Adrenal gland (tissue), 12 donors: ENCODE results near the gene RNF40. TPM values are rescaled to one million over a fixed set of nuclear protein-coding genes. Genes with fewer than 3 reads are reported as not detected.
"Not testable (repeated sequence)": the region's sequence is repeated elsewhere in the genome, so short reads cannot be mapped to it uniquely, and the experiment has no call there.

Experiments
- DNase-seq, 7 donors: peaks; one replicate each; pipeline ENCODE4 v3.0.0-alpha.2; 2019 to 2020
- H3K27ac ChIP-seq, 5 donors: fragments of 200-600 bp; sonication (generic) in 4 of 5; 1 replicate in 3 of 5; 2 replicates in 2 of 5; pipeline versions ENCODE4 v1.5.1 to v1.8.0; 2016 to 2020; ENCODE audit warnings: mild to moderate bottlenecking in 1 of 5
- H3K27me3 ChIP-seq: fragments of 200-600 bp; 2 replicates; pipeline ENCODE4 v1.8.0; 2021
- H3K36me3 ChIP-seq, 2 donors: fragments of 200-600 bp; replicated peaks in 1 of 2; 1 replicate in 1 of 2; 2 replicates in 1 of 2; pipeline versions ENCODE4 v1.5.1 to v1.8.0; 2018 to 2022
- H3K4me1 ChIP-seq, 2 donors: fragments of 200-600 bp; replicated peaks in 1 of 2; 1 replicate in 1 of 2; 2 replicates in 1 of 2; pipeline versions ENCODE4 v1.5.1 to v1.8.0; 2018 to 2021
- H3K4me3 ChIP-seq, 4 donors: fragments of 200-600 bp; sonication (generic) in 3 of 4; one replicate each; pipeline ENCODE4 v1.5.1; 2016 to 2018
- H3K9me3 ChIP-seq, 3 donors: fragments of 200-600 bp; sonication (generic) in 1 of 3; replicated peaks in 1 of 3; 1 replicate in 2 of 3; 2 replicates in 1 of 3; pipeline versions ENCODE4 v1.5.1 to v1.8.0; 2016 to 2021
- CTCF ChIP-seq, 6 experiments: fragments of 450-650 bp in 4 of 6; fragments of 200-600 bp in 2 of 6; sonication (generic) in 1 of 6; IDR thresholded peaks; 1 replicate in 5 of 6; 2 replicates in 1 of 6; pipeline versions ENCODE4 v1.5.1 to v1.8.0; 2016 to 2021; ENCODE audit warnings: antibody characterized with exemption in 6 of 6, mild to moderate bottlenecking in 2 of 6, moderate library complexity in 1 of 6
- POLR2A ChIP-seq, 2 donors: fragments of 450-650 bp; IDR thresholded peaks; one replicate each; pipeline ENCODE4 v1.6.1; 2017; ENCODE audit warnings: antibody characterized with exemption in 2 of 2, mild to moderate bottlenecking in 2 of 2, moderate library complexity in 1 of 2
- WGBS, 4 donors: extraction: QIAGEN DNeasy Blood & Tissue Kit in 2 of 4; methylation state at CpG; one replicate each; pipeline versions ENCODE4 v1.1.5 to v1.1.7; 2013 to 2017; 5-methylcytosine and 5-hydroxymethylcytosine counted together
- intact Hi-C, 2 donors: fragments of 100-400 bp; cut with DNase I; formaldehyde crosslinking; loops; one replicate each; pipeline versions ENCODE4 v1.14.1 to v1.15.0; 2022 to 2023
- polyA plus RNA-seq, 3 donors: library from polyadenylated mRNA; stranded (reverse); fragments of 200-250 nt in 2 of 3; fragments of 350-450 nt in 1 of 3; fragmentation: Illumina TruSeq in 1 of 3; extraction: RNeasy Lipid Tissue Mini Kit (QIAGEN cat#74804) in 1 of 3; gene quantifications; one replicate each; pipeline ENCODE4 v1.2.3, GENCODE V29; 2013 to 2014
- small RNA-seq, 2 donors: library from RNA; depleted of rRNA; stranded (forward); fragments of <200 nt; gene quantifications; one replicate each; pipeline ENCODE3, GENCODE V24; 2016
- total RNA-seq, 9 donors: library from RNA; depleted of rRNA in 4 of 9; stranded (reverse); fragments of >200 nt in 4 of 9; fragments of 120-200 nt in 1 of 9; fragmentation: NEBNext Ultra II Directional in 1 of 9; extraction: Animal tissue kit (Norgen Biotek cat#: 25700) in 1 of 9; gene quantifications; one replicate each; pipeline versions ENCODE4 v1.1.0 to v1.2.4, GENCODE V29; 2013 to 2023
- donor health status: healthy with polysubstance abuse.
- donor health status: Bipolar disorder and iron deficiency.
- donor health status: DM: yes; HTN: yes; CAD: no.
- donor health status: DM: no; HTN: no; CAD: no.
- donor health status: DM: no; HTN: no; CAD: no.
- donor health status: DM: yes; HTN: yes; CAD: no.

RNF40 gene
- total and polyA plus RNA-seq, 12 donors = 86.9 to 164 (median 114) TPM

- Histone ChIP-seq H3K4me3 (no peak overlapping the region), H3K27me3 (no peaks in the 10 kb centered on the region), H3K9me3 (no peaks in the 10 kb centered on the region), H3K4me1 (no peaks in the 10 kb centered on the region), H3K36me3 (no peaks in the 10 kb centered on the region), H3K27ac (no peak overlapping the region)
- no peak for DNase-seq
- no peak for TF ChIP-seq CTCF (IDR thresholded peaks at IDR 0.05)
- no peak for TF ChIP-seq POLR2A (IDR thresholded peaks at IDR 0.05)
- intact Hi-C loops = no loop called here
- 66 to 90% (median 82%) methylated on average over 8 to 34 of the region's 34 CpGs for WGBS, 4 donors
These were observed 58.9 kb downstream of the RNF40 start for GRCh38 chr16:30820952-30821421.

- DNase-seq, H3K36me3 ChIP-seq, H3K9me3 ChIP-seq, H3K4me1 ChIP-seq, intact Hi-C loops, H3K27ac ChIP-seq, H3K27me3 ChIP-seq, H3K4me3 ChIP-seq: not testable (repeated sequence)
- 82 to 92% (median 86%) methylated on average over 7 to 9 of the region's 9 CpGs for WGBS, 4 donors
These were observed 59.3 kb downstream of the RNF40 start for GRCh38 chr16:30821441-30821840.

GRCh38 chr16:30821891-30822290 lies 59.8 kb downstream of the RNF40 start:
- intact Hi-C loops = no loop called here
- no peak overlapping the region for H3K27ac ChIP-seq
- no peaks in the 10 kb centered on the region for H3K4me1 ChIP-seq
- TF ChIP-seq CTCF (IDR thresholded peaks at IDR 0.05) (no peak), POLR2A (IDR thresholded peaks at IDR 0.05) (no peak)
- DNase-seq = no peak
- H3K9me3 ChIP-seq = no peaks in the 10 kb centered on the region
- H3K36me3 ChIP-seq = no peaks in the 10 kb centered on the region
- no peaks in the 10 kb centered on the region for H3K27me3 ChIP-seq
- WGBS, 4 donors = 83 to 94% (median 88%) methylated on average over 16 to 17 of the region's 17 CpGs
- H3K4me3 ChIP-seq = no peak overlapping the region

Small RNA genes within 50 kb of the gene (small RNA-seq; reads per million reads assigned to genes)
- 0 reads per million in 2 donors for gene RF00017

Other genes with a start within 250 kb of the RNF40 start
- 10 to 100 TPM; 23.2 to 53.0 (median 30.4) TPM for gene ZNF768, start 235.8 kb upstream of the RNF40 start, total RNA-seq
- 100 to 1,000 TPM in 1 of 3 donors, 10 to 100 TPM in 1, 1 to 10 TPM in 1; 8.7 to 103 (median 55.6) TPM for gene ZNF768, start 235.8 kb upstream of the RNF40 start, polyA plus RNA-seq
- gene ZNF747, start 227.5 kb upstream of the RNF40 start, total RNA-seq = 10 to 100 TPM in 8 of 9 donors, 1 to 10 TPM in 1; 8.6 to 19.9 (median 15.2) TPM
- gene ZNF747, start 227.5 kb upstream of the RNF40 start, polyA plus RNA-seq = 1 to 10 TPM; 7.7 to 9.3 (median 8.4) TPM
- 10 to 100 TPM in 3 of 9 donors, 1 to 10 TPM in 6; 4.9 to 15.0 (median 9.6) TPM for gene ZNF764, start 203.9 kb upstream of the RNF40 start, total RNA-seq
- gene ZNF764, start 203.9 kb upstream of the RNF40 start, polyA plus RNA-seq = 1 to 10 TPM; 3.6 to 9.7 (median 5.9) TPM
- gene ZNF688, start 190.6 kb upstream of the RNF40 start, total RNA-seq = 10 to 100 TPM; 10.3 to 33.2 (median 17.9) TPM
- gene ZNF688, start 190.6 kb upstream of the RNF40 start, polyA plus RNA-seq = 10 to 100 TPM; 16.4 to 43.4 (median 33.9) TPM
- gene ZNF785, start 176.6 kb upstream of the RNF40 start, total RNA-seq = 10 to 100 TPM in 8 of 9 donors, 1 to 10 TPM in 1; 9.4 to 37.0 (median 14.8) TPM
- 10 to 100 TPM in 1 of 3 donors, 1 to 10 TPM in 2; 3.4 to 11.2 (median 8.9) TPM for gene ZNF785, start 176.6 kb upstream of the RNF40 start, polyA plus RNA-seq
- 10 to 100 TPM in 4 of 9 donors, 1 to 10 TPM in 5; 6.8 to 12.9 (median 9.9) TPM for gene ZNF689, start 151.9 kb upstream of the RNF40 start, total RNA-seq
- 1 to 10 TPM; 2.9 to 6.4 (median 3.2) TPM for gene ZNF689, start 151.9 kb upstream of the RNF40 start, polyA plus RNA-seq
- 10 to 100 TPM in 7 of 9 donors, 1 to 10 TPM in 2; 9.6 to 70.4 (median 37.6) TPM for gene PRR14, start 111.4 kb upstream of the RNF40 start, total RNA-seq
- gene PRR14, start 111.4 kb upstream of the RNF40 start, polyA plus RNA-seq = 100 to 1,000 TPM in 2 of 3 donors, 10 to 100 TPM in 1; 29.8 to 204 (median 114) TPM
- 10 to 100 TPM; 19.6 to 84.0 (median 44.1) TPM for gene FBRS, start 103.9 kb upstream of the RNF40 start, total RNA-seq
- gene FBRS, start 103.9 kb upstream of the RNF40 start, polyA plus RNA-seq = 100 to 1,000 TPM in 1 of 3 donors, 10 to 100 TPM in 2; 18.3 to 186 (median 82.9) TPM
- 10 to 100 TPM in 8 of 9 donors, 1 to 10 TPM in 1; 7.8 to 82.4 (median 48.7) TPM for gene SRCAP, start 63.2 kb upstream of the RNF40 start, total RNA-seq
- 10 to 100 TPM in 2 of 3 donors, 1 to 10 TPM in 1; 3.7 to 48.1 (median 19.7) TPM for gene SRCAP, start 63.2 kb upstream of the RNF40 start, polyA plus RNA-seq
- gene PHKG2, start 13.9 kb upstream of the RNF40 start, total RNA-seq = 10 to 100 TPM; 25.4 to 48.3 (median 34.3) TPM
- 10 to 100 TPM; 18.7 to 82.8 (median 58.5) TPM for gene PHKG2, start 13.9 kb upstream of the RNF40 start, polyA plus RNA-seq
- 10 to 100 TPM in 3 of 9 donors, 1 to 10 TPM in 6; 2.3 to 22.1 (median 7.9) TPM for gene CFAP119, start 260 bp upstream of the RNF40 start, total RNA-seq
- 10 to 100 TPM in 2 of 3 donors, 1 to 10 TPM in 1; 6.3 to 37.6 (median 24.6) TPM for gene CFAP119, start 260 bp upstream of the RNF40 start, polyA plus RNA-seq
- 10 to 100 TPM; 16.6 to 27.0 (median 24.2) TPM for gene ZNF629, start 24.9 kb downstream of the RNF40 start, total RNA-seq
- gene ZNF629, start 24.9 kb downstream of the RNF40 start, polyA plus RNA-seq = 10 to 100 TPM in 2 of 3 donors, 1 to 10 TPM in 1; 7.9 to 14.7 (median 13.6) TPM
- gene BCL7C, start 131.8 kb downstream of the RNF40 start, total RNA-seq = 10 to 100 TPM; 18.0 to 45.3 (median 30.9) TPM
- 10 to 100 TPM in 2 of 3 donors, 1 to 10 TPM in 1; 7.7 to 88.3 (median 50.1) TPM for gene BCL7C, start 131.8 kb downstream of the RNF40 start, polyA plus RNA-seq
- gene CTF1, start 134.3 kb downstream of the RNF40 start, total RNA-seq = 10 to 100 TPM in 4 of 9 donors, 1 to 10 TPM in 5; 2.1 to 13.9 (median 8.2) TPM
- gene CTF1, start 134.3 kb downstream of the RNF40 start, polyA plus RNA-seq = 1 to 10 TPM; 4.0 to 7.0 (median 4.7) TPM
- gene FBXL19, start 161.2 kb downstream of the RNF40 start, total RNA-seq = 10 to 100 TPM in 7 of 9 donors, 1 to 10 TPM in 2; 6.6 to 17.6 (median 12.4) TPM
- 10 to 100 TPM in 2 of 3 donors, 1 to 10 TPM in 1; 1.6 to 74.1 (median 14.0) TPM for gene FBXL19, start 161.2 kb downstream of the RNF40 start, polyA plus RNA-seq
- 100 to 1,000 TPM in 1 of 9 donors, 10 to 100 TPM in 8; 25.6 to 101 (median 86.3) TPM for gene ORAI3, start 186.7 kb downstream of the RNF40 start, total RNA-seq
- 10 to 100 TPM; 19.5 to 60.5 (median 45.8) TPM for gene ORAI3, start 186.7 kb downstream of the RNF40 start, polyA plus RNA-seq
- gene SETD1A, start 195.4 kb downstream of the RNF40 start, total RNA-seq = 10 to 100 TPM in 6 of 9 donors, 1 to 10 TPM in 3; 2.3 to 23.0 (median 11.6) TPM
- 10 to 100 TPM in 2 of 3 donors, 1 to 10 TPM in 1; 8.7 to 40.1 (median 19.1) TPM for gene SETD1A, start 195.4 kb downstream of the RNF40 start, polyA plus RNA-seq
- 10 to 100 TPM in 8 of 9 donors, 1 to 10 TPM in 1; 2.7 to 78.8 (median 35.5) TPM for gene HSD3B7, start 222.9 kb downstream of the RNF40 start, total RNA-seq
- 10 to 100 TPM; 11.1 to 46.3 (median 24.3) TPM for gene HSD3B7, start 222.9 kb downstream of the RNF40 start, polyA plus RNA-seq
- gene STX1B, start 248.3 kb downstream of the RNF40 start, total RNA-seq = 1 to 10 TPM in 5 of 9 donors, under 1 TPM in 2, not detected in 2; 0.17 to 2.5 (median 2.0) TPM
- gene STX1B, start 248.3 kb downstream of the RNF40 start, polyA plus RNA-seq = 1 to 10 TPM in 2 of 3 donors, under 1 TPM in 1; 0.71 to 5.3 (median 1.2) TPM